Kidney epithelial cell (primary cell): ENCODE data around the gene FKBP10. TPM values are rescaled to one million over a fixed set of nuclear protein-coding genes. Genes with fewer than 3 reads are reported as not detected.
A peak's percentile ranks its signal among the peaks of the same experiment; 100 is the strongest.

Experiments
- DNase-seq: peaks from one replicate; pipeline ENCODE4 v3.0.0-alpha.2; 2010; ENCODE audit warnings: low read depth
- H3K27me3 ChIP-seq: 2 replicates; pipeline ENCODE4 v1.6.0; 2011; ENCODE audit warnings: low read length; ENCODE audit not compliant: control insufficient read depth, insufficient read depth
- H3K36me3 ChIP-seq: 2 replicates; pipeline ENCODE4 v1.5.1; 2011; ENCODE audit warnings: low read length; ENCODE audit not compliant: control insufficient read depth, insufficient read depth
- H3K4me3 ChIP-seq: 2 replicates; pipeline ENCODE4 v1.5.1; 2011; ENCODE audit warnings: low read depth, mild to moderate bottlenecking, control low read depth, low read length
- CTCF ChIP-seq: IDR thresholded peaks from 2 replicates; pipeline ENCODE4 v1.5.1; 2011; ENCODE audit warnings: mild to moderate bottlenecking, moderate library complexity, low read length, control low read depth, inconsistent platforms; ENCODE audit not compliant: insufficient read depth, poor library complexity, severe bottlenecking
- total RNA-seq: library from RNA; depleted of rRNA; stranded (reverse); fragments of >200 nt; gene quantifications from 2 replicates; pipeline ENCODE4 v1.2.3, GENCODE V29; 2015

The FKBP10 gene
- total RNA-seq, 1 donor from 2014 or later, result 157 TPM

- no peaks in the 10 kb centered on the region for H3K36me3 ChIP-seq
- H3K27me3 ChIP-seq, result no peaks in the 10 kb centered on the region
- no peak for TF ChIP-seq CTCF
- no peak for DNase-seq
- H3K4me3 ChIP-seq, result no peak overlapping the region
These were observed 32.9 kb upstream of the FKBP10 start for GRCh38 chr17:41779954-41780353.

- no peak for DNase-seq
- no peak for TF ChIP-seq CTCF
- H3K27me3 ChIP-seq, result no peaks in the 10 kb centered on the region
- H3K36me3 ChIP-seq, result no peaks in the 10 kb centered on the region
- H3K4me3 ChIP-seq, result no peak overlapping the region
These were observed 31.2 kb upstream of the FKBP10 start for GRCh38 chr17:41781404-41782110.

GRCh38 chr17:41782142-41782541 lies 30.7 kb upstream of the FKBP10 start:
- no peak for DNase-seq
- no peaks in the 10 kb centered on the region for H3K36me3 ChIP-seq
- TF ChIP-seq CTCF, result no peak
- no peak overlapping the region for H3K4me3 ChIP-seq
- H3K27me3 ChIP-seq, result no peaks in the 10 kb centered on the region

DNA sequence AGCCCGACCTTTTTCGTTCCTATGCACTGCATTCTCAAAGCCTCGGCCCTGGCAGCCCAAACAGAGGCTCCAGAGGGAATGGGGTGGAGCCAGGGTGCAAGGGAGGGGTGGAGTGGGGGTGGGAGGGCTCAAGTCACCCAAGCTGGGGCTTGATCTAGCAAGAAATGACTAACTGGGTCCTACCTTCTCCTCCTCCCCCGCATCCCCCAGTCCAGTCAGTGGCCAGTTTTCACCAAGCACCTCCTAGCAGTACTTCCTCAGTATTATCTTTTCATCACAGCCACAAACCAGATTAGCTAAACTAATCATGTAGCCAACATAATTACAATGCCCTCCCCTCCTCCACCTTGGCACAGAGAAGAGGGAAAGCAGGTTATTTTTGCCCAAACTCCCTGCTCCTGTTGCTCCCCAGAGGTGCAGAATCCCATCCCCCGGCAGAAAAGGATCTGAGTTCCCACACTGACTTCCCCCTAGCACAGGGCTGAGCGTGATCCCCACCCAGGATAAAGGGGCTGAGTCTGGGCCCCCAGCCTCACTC lies 28.5 kb upstream of the FKBP10 start:
- Histone ChIP-seq H3K4me3 (peak overlapping the region; percentile 78), H3K36me3 (no peaks in the 10 kb centered on the region), H3K27me3 (no peaks in the 10 kb centered on the region)
- DNase-seq, result peak; percentile 82
- TF ChIP-seq CTCF, result no peak

GRCh38 chr17:41785091-41785858 lies 27.5 kb upstream of the FKBP10 start:
- peak overlapping the region; percentile 78 for H3K4me3 ChIP-seq
- no peaks in the 10 kb centered on the region for H3K36me3 ChIP-seq
- DNase-seq, result no peak
- TF ChIP-seq CTCF, result no peak
- H3K27me3 ChIP-seq, result no peaks in the 10 kb centered on the region
